IMR-90 (cell line): ENCODE data around the gene TMEM35B. TPM values are rescaled to one million over a fixed set of nuclear protein-coding genes. Genes with fewer than 3 reads are reported as not detected.

ENCODE experiments used
- ATAC-seq: fragments of 200-7000 bp; cut with Tn5 transposase; 2 replicates; pipeline ENCODE4 v1.9.1; 2020; ENCODE audit warnings: low read depth, mild to moderate bottlenecking, moderate library complexity
- BruUV-seq: library from RNA; stranded (reverse); fragments of 400-500 nt; replicated peaks from 2 replicates; lab custom pipeline; 2021; lab: Mats Ljungman, UMichigan
- CTCF ChIA-PET: fragments of 300-600 bp; formaldehyde crosslinking; extraction: SDS; loops from one replicate; lab custom pipeline; 2021; ENCODE audit warnings: antibody characterized with exemption; lab: Yijun Ruan, JAX
- POLR2A ChIA-PET: fragments of 300-600 bp; sonication (Branson Sonifier 250); formaldehyde crosslinking; loops from one replicate; lab custom pipeline; 2022; ENCODE audit warnings: antibody characterized with exemption; ENCODE audit not compliant: unreplicated experiment; lab: Charles Lee
- DNase-seq: peaks from one replicate; pipeline ENCODE4 v3.0.0; 2013
- H2AFZ ChIP-seq: replicated peaks from 2 replicates; pipeline ENCODE3; 2013; ENCODE audit warnings: low read length, mild to moderate bottlenecking; ENCODE audit not compliant: poor library complexity
- H2AK5ac ChIP-seq: 2 replicates; pipeline ENCODE4 v1.6.1; 2013; ENCODE audit warnings: low read depth, low read length, inconsistent platforms
- H2AK9ac ChIP-seq: replicated peaks from 2 replicates; pipeline ENCODE3; 2013; ENCODE audit warnings: mild to moderate bottlenecking, low read depth, low read length, moderate library complexity; ENCODE audit not compliant: poor library complexity
- H2BK120ac ChIP-seq: 2 replicates; pipeline ENCODE4 v1.6.1; 2013; ENCODE audit warnings: low read depth, low read length, inconsistent platforms
- H2BK15ac ChIP-seq: 3 replicates; pipeline ENCODE4 v1.6.1; 2013; ENCODE audit warnings: low read depth, low read length, inconsistent platforms
- H2BK20ac ChIP-seq: 2 replicates; pipeline ENCODE4 v1.6.1; 2013; ENCODE audit warnings: low read depth, mild to moderate bottlenecking, inconsistent platforms, low read length, moderate library complexity
- H2BK5ac ChIP-seq: 2 replicates; pipeline ENCODE4 v1.6.1; 2013; ENCODE audit warnings: mild to moderate bottlenecking, low read depth, low read length, inconsistent platforms; ENCODE audit not compliant: poor library complexity, severe bottlenecking
- H3K14ac ChIP-seq: replicated peaks from 2 replicates; pipeline ENCODE4 v1.6.1; 2013; ENCODE audit warnings: low read depth, low read length, inconsistent platforms
- H3K18ac ChIP-seq: 2 replicates; pipeline ENCODE4 v1.6.1; 2013; ENCODE audit warnings: low read depth, low read length, control low read depth
- H3K23ac ChIP-seq: 2 replicates; pipeline ENCODE4 v1.6.1; 2013; ENCODE audit warnings: low read depth, low read length, inconsistent platforms
- H3K27ac ChIP-seq: 2 replicates; pipeline ENCODE4 v1.5.1; 2013; ENCODE audit warnings: mild to moderate bottlenecking, control low read depth, low read length; ENCODE audit not compliant: insufficient read depth
- H3K27me3 ChIP-seq: 2 replicates; pipeline ENCODE4 v1.6.1; 2013; ENCODE audit warnings: low read length; ENCODE audit not compliant: control insufficient read depth, insufficient read depth
- H3K36me3 ChIP-seq: 2 replicates; pipeline ENCODE4 v1.6.1; 2013; ENCODE audit warnings: low read length, mixed read lengths; ENCODE audit not compliant: control insufficient read depth, insufficient read depth
- H3K4ac ChIP-seq: 2 replicates; pipeline ENCODE4 v1.6.1; 2013; ENCODE audit warnings: low read depth, low read length, inconsistent platforms
- H3K4me1 ChIP-seq: 2 replicates; pipeline ENCODE4 v1.6.1; 2013; ENCODE audit warnings: low read length, mixed read lengths; ENCODE audit not compliant: control insufficient read depth, insufficient read depth
- H3K4me2 ChIP-seq: 2 replicates; pipeline ENCODE4 v1.6.1; 2013; ENCODE audit warnings: low read depth, mild to moderate bottlenecking, control low read depth, low read length, moderate library complexity
- H3K4me3 ChIP-seq: 2 replicates; pipeline ENCODE4 v1.5.1; 2013; ENCODE audit warnings: low read depth, mild to moderate bottlenecking, control low read depth, low read length, moderate library complexity; ENCODE audit not compliant: insufficient read depth
- H3K56ac ChIP-seq: 2 replicates; pipeline ENCODE4 v1.6.1; 2013; ENCODE audit warnings: low read length, inconsistent platforms; ENCODE audit not compliant: insufficient read depth; ENCODE audit errors: extremely low read depth
- H3K79me1 ChIP-seq, 2 experiments: 2 replicates each; pipeline ENCODE4 v1.6.1; 2013; ENCODE audit warnings: low read length in 2 of 2, inconsistent platforms in 1 of 2, low read depth in 1 of 2
- H3K9ac ChIP-seq: 2 replicates; pipeline ENCODE4 v1.6.1; 2013; ENCODE audit warnings: low read depth, low read length, control low read depth
- H3K9me1 ChIP-seq: 2 replicates; pipeline ENCODE4 v1.6.1; 2013; ENCODE audit warnings: low read length, inconsistent platforms; ENCODE audit not compliant: insufficient read depth
- H3K9me3 ChIP-seq: 2 replicates; pipeline ENCODE4 v1.6.1; 2013; ENCODE audit warnings: low read length; ENCODE audit not compliant: control insufficient read depth, insufficient read depth
- H4K20me1 ChIP-seq: 2 replicates; pipeline ENCODE4 v1.6.1; 2013; ENCODE audit warnings: low read length, inconsistent platforms; ENCODE audit not compliant: insufficient read depth
- H4K5ac ChIP-seq: 2 replicates; pipeline ENCODE4 v1.6.1; 2013; ENCODE audit warnings: mild to moderate bottlenecking, low read depth, low read length, control low read depth
- H4K8ac ChIP-seq, 2 experiments: 2 replicates each; pipeline ENCODE4 v1.6.1; 2013; ENCODE audit warnings: low read depth in 2 of 2, low read length in 2 of 2, control low read depth in 1 of 2, inconsistent platforms in 1 of 2
- H4K91ac ChIP-seq: 2 replicates; pipeline ENCODE4 v1.6.1; 2013; ENCODE audit warnings: low read depth, low read length, inconsistent platforms; ENCODE audit not compliant: insufficient read depth
- BHLHE40 ChIP-seq: fragments of 150-350 bp; IDR thresholded peaks from 2 replicates; pipeline ENCODE4 v1.6.1; 2016; ENCODE audit warnings: mild to moderate bottlenecking, low read depth, low read length
- CEBPB ChIP-seq: IDR thresholded peaks from 2 replicates; pipeline ENCODE4 v1.6.1; 2012; ENCODE audit warnings: low read depth, low read length, improper control_type of control experiment
- CHD1 ChIP-seq: IDR thresholded peaks from 2 replicates; pipeline ENCODE4 v1.6.1; 2012; ENCODE audit warnings: low read depth, low read length, improper control_type of control experiment
- FOS ChIP-seq: fragments of 150-350 bp; IDR thresholded peaks from 2 replicates; pipeline ENCODE4 v1.6.1; 2016; ENCODE audit warnings: low read depth, low read length
- MAFK ChIP-seq: IDR thresholded peaks from 2 replicates; pipeline ENCODE4 v1.6.1; 2012; ENCODE audit warnings: low read depth, low read length, improper control_type of control experiment
- NFE2L2 ChIP-seq: fragments of 150-350 bp; IDR thresholded peaks from 2 replicates; pipeline ENCODE4 v1.6.1; 2016; ENCODE audit warnings: low read depth, mild to moderate bottlenecking, low read length
- POLR2A ChIP-seq: IDR thresholded peaks from 2 replicates; pipeline ENCODE4 v1.6.1; 2012; ENCODE audit warnings: mild to moderate bottlenecking, low read depth, low read length
- RAD21 ChIP-seq: IDR thresholded peaks from 2 replicates; pipeline ENCODE4 v1.6.1; 2012; ENCODE audit warnings: low read length, improper control_type of control experiment
- RCOR1 ChIP-seq: IDR thresholded peaks from 2 replicates; pipeline ENCODE4 v1.6.1; 2012; ENCODE audit warnings: mild to moderate bottlenecking, low read length, improper control_type of control experiment; ENCODE audit not compliant: insufficient replicate concordance
- RFX5 ChIP-seq: IDR thresholded peaks from 2 replicates; pipeline ENCODE4 v1.8.0; 2012; ENCODE audit warnings: low read depth, mild to moderate bottlenecking, low read length, moderate library complexity
- WGBS, 2 experiments: methylation state at CpG; one replicate each; pipeline versions ENCODE4 v1.1.5 to v1.1.7; 2013; ENCODE audit warnings: missing lambda C conversion rate in 2 of 2; ENCODE audit not compliant: insufficient read length in 1 of 2; ENCODE audit errors: extremely low coverage in 2 of 2; 5-methylcytosine and 5-hydroxymethylcytosine counted together
- dilution Hi-C: fragments of 300-500 bp; cut with HindIII; formaldehyde crosslinking; loops from one replicate; pipeline ENCODE4 v1.14.3; 2018; ENCODE audit warnings: low sequenced_read_pairs; ENCODE audit not compliant: unreplicated experiment
- in situ Hi-C: fragments of 300-500 bp; cut with MboI; formaldehyde crosslinking; loops from 3 replicates; pipeline ENCODE4 v1.14.3; 2019; ENCODE audit warnings: low sequenced_read_pairs, inconsistent platforms, mixed read lengths
- intact Hi-C: fragments of 100-400 bp; cut with micrococcal nuclease; formaldehyde crosslinking; loops from 2 replicates; pipeline ENCODE4 v1.10.0; 2022
- polyA plus RNA-seq, 3 experiments: library from polyadenylated mRNA; depleted of rRNA; stranded (reverse); fragments of >200 nt; gene quantifications; 2 replicates each; pipeline ENCODE4 v1.2.3, GENCODE V29; 2012; ENCODE audit warnings: low replicate concordance in 1 of 3
- total RNA-seq: library from RNA; depleted of rRNA; stranded (reverse); fragments of >200 nt; gene quantifications from 2 replicates; pipeline ENCODE4 v1.2.3, GENCODE V29; 2012
- TF ChIP-seq, protein P1 (sequence below): fragments of 150-350 bp; IDR thresholded peaks from 2 replicates; pipeline ENCODE4 v1.6.1; 2017; ENCODE audit warnings: mild to moderate bottlenecking, antibody characterized with exemption, low read length, low read depth
- TF ChIP-seq, protein P2 (sequence below): fragments of 150-350 bp; IDR thresholded peaks from 2 replicates; pipeline ENCODE4 v1.6.1; 2016; ENCODE audit warnings: low read depth, mild to moderate bottlenecking, low read length, moderate library complexity, borderline replicate concordance
- TF ChIP-seq, protein P3 (sequence below): conservative IDR thresholded peaks from 2 replicates; pipeline ENCODE4 v1.5.1; 2012; ENCODE audit warnings: mild to moderate bottlenecking, low read depth, low read length, improper control_type of control experiment

TMEM35B gene
- total and polyA plus RNA-seq, 2 of the 4 experiments (the other 2 are of a cell fraction) = 19.7 to 20.4 TPM

DNA sequence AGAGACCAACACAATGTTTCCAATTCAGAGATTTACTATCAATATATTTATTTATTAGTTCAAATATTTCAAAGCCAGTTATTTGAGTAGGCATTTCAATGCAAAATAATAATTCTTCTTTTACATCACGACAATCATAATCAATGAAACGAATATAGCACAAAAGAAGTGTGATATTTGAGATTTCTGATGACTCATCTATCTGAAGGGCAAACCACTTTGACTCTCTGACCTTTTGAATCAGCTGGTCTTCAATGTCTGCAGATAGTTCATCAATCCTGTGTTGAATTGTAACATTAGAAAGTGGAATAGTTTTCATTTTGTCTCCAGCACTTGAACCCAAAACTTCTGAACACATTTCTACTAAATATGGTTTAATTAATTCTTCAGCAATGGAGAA is 3.0 kb upstream of the TMEM35B start:
- Histone ChIP-seq H3K9me1 (peaks cover 5% of the 10 kb centered on the region; the same call in 1 of the 2 replicates), H2AK5ac (no peak overlapping the region), H3K56ac (no peak overlapping the region), H3K23ac (no peak overlapping the region), H3K4ac (no peak overlapping the region), H3K36me3 (peaks cover 4% of the 10 kb centered on the region; the same call in 1 of the 2 replicates), H3K4me3 (no peak overlapping the region), H4K5ac (no peak overlapping the region), H3K27ac (no peak overlapping the region), H3K9me3 (no peaks in the 10 kb centered on the region), H2BK15ac (no peak overlapping the region), H4K91ac (no peak overlapping the region), H3K4me2 (no peak overlapping the region), H3K27me3 (no peaks in the 10 kb centered on the region), H2BK5ac (no peak overlapping the region), H3K18ac (no peak overlapping the region), H3K9ac (no peak overlapping the region), H4K20me1 (no peaks in the 10 kb centered on the region), H2BK120ac (no peak overlapping the region), H2AFZ (no peak overlapping the region), H3K4me1 (peaks cover 10% of the 10 kb centered on the region), H2AK9ac (no peak overlapping the region), H3K14ac (no peak overlapping the region), H3K79me1 (peaks cover 20 to 28% of the 10 kb centered on the region in 2 experiments), H4K8ac (no peak overlapping the region), H2BK20ac (no peak overlapping the region)
- ATAC-seq (no peak), DNase-seq (no peak)
- POLR2A ChIA-PET = no interaction called here
- BruUV-seq = no TSS peak
- no peak for TF ChIP-seq FOS
- no peak for TF ChIP-seq POLR2A
- TF ChIP-seq, protein P1, sequence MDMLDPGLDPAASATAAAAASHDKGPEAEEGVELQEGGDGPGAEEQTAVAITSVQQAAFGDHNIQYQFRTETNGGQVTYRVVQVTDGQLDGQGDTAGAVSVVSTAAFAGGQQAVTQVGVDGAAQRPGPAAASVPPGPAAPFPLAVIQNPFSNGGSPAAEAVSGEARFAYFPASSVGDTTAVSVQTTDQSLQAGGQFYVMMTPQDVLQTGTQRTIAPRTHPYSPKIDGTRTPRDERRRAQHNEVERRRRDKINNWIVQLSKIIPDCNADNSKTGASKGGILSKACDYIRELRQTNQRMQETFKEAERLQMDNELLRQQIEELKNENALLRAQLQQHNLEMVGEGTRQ = no peak
- TF ChIP-seq, protein P2, sequence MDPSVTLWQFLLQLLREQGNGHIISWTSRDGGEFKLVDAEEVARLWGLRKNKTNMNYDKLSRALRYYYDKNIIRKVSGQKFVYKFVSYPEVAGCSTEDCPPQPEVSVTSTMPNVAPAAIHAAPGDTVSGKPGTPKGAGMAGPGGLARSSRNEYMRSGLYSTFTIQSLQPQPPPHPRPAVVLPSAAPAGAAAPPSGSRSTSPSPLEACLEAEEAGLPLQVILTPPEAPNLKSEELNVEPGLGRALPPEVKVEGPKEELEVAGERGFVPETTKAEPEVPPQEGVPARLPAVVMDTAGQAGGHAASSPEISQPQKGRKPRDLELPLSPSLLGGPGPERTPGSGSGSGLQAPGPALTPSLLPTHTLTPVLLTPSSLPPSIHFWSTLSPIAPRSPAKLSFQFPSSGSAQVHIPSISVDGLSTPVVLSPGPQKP = no peak
- no peak for TF ChIP-seq RCOR1
- TF ChIP-seq CEBPB = no peak
- TF ChIP-seq, protein P3, sequence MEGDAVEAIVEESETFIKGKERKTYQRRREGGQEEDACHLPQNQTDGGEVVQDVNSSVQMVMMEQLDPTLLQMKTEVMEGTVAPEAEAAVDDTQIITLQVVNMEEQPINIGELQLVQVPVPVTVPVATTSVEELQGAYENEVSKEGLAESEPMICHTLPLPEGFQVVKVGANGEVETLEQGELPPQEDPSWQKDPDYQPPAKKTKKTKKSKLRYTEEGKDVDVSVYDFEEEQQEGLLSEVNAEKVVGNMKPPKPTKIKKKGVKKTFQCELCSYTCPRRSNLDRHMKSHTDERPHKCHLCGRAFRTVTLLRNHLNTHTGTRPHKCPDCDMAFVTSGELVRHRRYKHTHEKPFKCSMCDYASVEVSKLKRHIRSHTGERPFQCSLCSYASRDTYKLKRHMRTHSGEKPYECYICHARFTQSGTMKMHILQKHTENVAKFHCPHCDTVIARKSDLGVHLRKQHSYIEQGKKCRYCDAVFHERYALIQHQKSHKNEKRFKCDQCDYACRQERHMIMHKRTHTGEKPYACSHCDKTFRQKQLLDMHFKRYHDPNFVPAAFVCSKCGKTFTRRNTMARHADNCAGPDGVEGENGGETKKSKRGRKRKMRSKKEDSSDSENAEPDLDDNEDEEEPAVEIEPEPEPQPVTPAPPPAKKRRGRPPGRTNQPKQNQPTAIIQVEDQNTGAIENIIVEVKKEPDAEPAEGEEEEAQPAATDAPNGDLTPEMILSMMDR = no peak
- no peak for TF ChIP-seq MAFK
- no peak for TF ChIP-seq RFX5
- TF ChIP-seq BHLHE40 = no peak
- no peak for TF ChIP-seq RAD21
- no peak for TF ChIP-seq CHD1
- no peak for TF ChIP-seq NFE2L2
- CTCF ChIA-PET = no interaction called here
- dilution Hi-C loops = no loop called here
- no CpG with 5 or more reads among the region's 2 CpGs for WGBS, 2 experiments
- in situ Hi-C loops = no loop called here
- intact Hi-C loops = loop anchor here (10.0 kb wide), 1 partner anchor 187 kb away; no protein-coding TSS in a partner anchor
